ENCODE results near the gene AUH. TPM values are rescaled to one million over a fixed set of nuclear protein-coding genes. Genes with fewer than 3 reads are reported as not detected.

Gene AUH
- total RNA-seq, 2 experiments from 2014 or later, result 16.9 to 24.5 TPM

- intact Hi-C loops (cut with micrococcal nuclease; ENCODE audit: unreplicated experiment), result no loop called here
- CTCF ChIA-PET (ENCODE audit: unreplicated experiment), result no interaction called here
These were observed 91.7 kb downstream of the AUH start for GRCh38 chr9:91269907-91270491.

GRCh38 chr9:91266448-91266847, 95.3 kb downstream of the AUH start:
- no peak for DNase-seq (ENCODE audit: low spot score)
- no peak overlapping the region for H3K4me3 ChIP-seq (ENCODE audit: low read depth, low read length, poor library complexity, severe bottlenecking)
- BruUV-seq (replicated peaks), result no TSS peak
- H3K9me2 ChIP-seq (ENCODE audit: insufficient read depth, low read length), result no peaks in the 10 kb centered on the region
- no peak overlapping the region for H3K4me2 ChIP-seq (ENCODE audit: low read length)
- no peak overlapping the region for H2AFZ ChIP-seq (ENCODE audit: low read length)
- no peaks in the 10 kb centered on the region for H4K20me1 ChIP-seq (ENCODE audit: insufficient read depth, low read length)
- ChIA-PET POLR2A (no interaction called here), CTCF (ENCODE audit: unreplicated experiment) (no interaction called here)
- no peaks in the 10 kb centered on the region for H3K4me1 ChIP-seq (ENCODE audit: insufficient read depth, low read length, poor library complexity, severe bottlenecking)
- TF ChIP-seq CTCF (conservative IDR thresholded peaks at IDR 0.05; ENCODE audit: low read length) (no peak), EZH2phosphoT487 (IDR thresholded peaks at IDR 0.05; ENCODE audit: borderline replicate concordance, low read depth, low read length) (no peak)
- peaks cover 10% of the 10 kb centered on the region; the same call in 1 of the 2 replicates for H3K9me3 ChIP-seq (ENCODE audit: low read length)
- no peak overlapping the region for H3K27ac ChIP-seq (ENCODE audit: low read depth, low read length, poor library complexity, severe bottlenecking)
- H3K36me3 ChIP-seq (ENCODE audit: insufficient read depth, low read length), result no peaks in the 10 kb centered on the region; the same call in 1 of the 2 replicates
- intact Hi-C loops (cut with micrococcal nuclease; ENCODE audit: unreplicated experiment), result no loop called here
- no peaks in the 10 kb centered on the region for H3K79me2 ChIP-seq (ENCODE audit: insufficient read depth, low read depth, low read length)

More at GRCh38 chr9:91269907-91270491, 91.7 kb downstream of the AUH start:
- H3K9me2 ChIP-seq (ENCODE audit: insufficient read depth, low read length), result no peaks in the 10 kb centered on the region
- H3K4me2 ChIP-seq (ENCODE audit: low read length), result no peak overlapping the region
- no peak overlapping the region for H3K27ac ChIP-seq (ENCODE audit: low read depth, low read length, poor library complexity, severe bottlenecking)
- H4K20me1 ChIP-seq (ENCODE audit: insufficient read depth, low read length), result no peaks in the 10 kb centered on the region
- no peaks in the 10 kb centered on the region for H3K36me3 ChIP-seq (ENCODE audit: insufficient read depth, low read length)
- no peak for DNase-seq (ENCODE audit: low spot score)
- POLR2A ChIA-PET, result no interaction called here
- peaks cover 25% of the 10 kb centered on the region for H3K4me1 ChIP-seq (ENCODE audit: insufficient read depth, low read length, poor library complexity, severe bottlenecking)
- H3K9me3 ChIP-seq (ENCODE audit: low read length), result no peaks in the 10 kb centered on the region
- H3K79me2 ChIP-seq (ENCODE audit: insufficient read depth, low read depth, low read length), result no peaks in the 10 kb centered on the region
- BruUV-seq (replicated peaks), result no TSS peak
- TF ChIP-seq CTCF (conservative IDR thresholded peaks at IDR 0.05; ENCODE audit: low read length) (no peak), EZH2phosphoT487 (IDR thresholded peaks at IDR 0.05; ENCODE audit: borderline replicate concordance, low read depth, low read length) (no peak)
- H3K4me3 ChIP-seq (ENCODE audit: low read depth, low read length, poor library complexity, severe bottlenecking), result no peak overlapping the region
- no peak overlapping the region for H2AFZ ChIP-seq (ENCODE audit: low read length)

- intact Hi-C loops (cut with micrococcal nuclease; ENCODE audit: unreplicated experiment), result no loop called here
- BruUV-seq (replicated peaks), result no TSS peak
- H3K36me3 ChIP-seq (ENCODE audit: insufficient read depth, low read length), result no peaks in the 10 kb centered on the region; the same call in 1 of the 2 replicates
- no peaks in the 10 kb centered on the region for H3K4me1 ChIP-seq (ENCODE audit: insufficient read depth, low read length, poor library complexity, severe bottlenecking)
- H3K9me2 ChIP-seq (ENCODE audit: insufficient read depth, low read length), result no peaks in the 10 kb centered on the region
- TF ChIP-seq CTCF (conservative IDR thresholded peaks at IDR 0.05; ENCODE audit: low read length) (no peak), EZH2phosphoT487 (IDR thresholded peaks at IDR 0.05; ENCODE audit: borderline replicate concordance, low read depth, low read length) (no peak)
- H4K20me1 ChIP-seq (ENCODE audit: insufficient read depth, low read length), result no peaks in the 10 kb centered on the region
- no peak for DNase-seq (ENCODE audit: low spot score)
- H3K27ac ChIP-seq (ENCODE audit: low read depth, low read length, poor library complexity, severe bottlenecking), result no peak overlapping the region
- no peak overlapping the region for H3K4me2 ChIP-seq (ENCODE audit: low read length)
- H2AFZ ChIP-seq (ENCODE audit: low read length), result no peak overlapping the region
- POLR2A ChIA-PET, result interaction anchor here (0.6 to 1.1 kb wide), 4 partner anchors 8 to 1141 kb away, joined by 4 to 5 read pairs (median 4); no protein-coding TSS in a partner anchor
- H3K79me2 ChIP-seq (ENCODE audit: insufficient read depth, low read depth, low read length), result no peaks in the 10 kb centered on the region
- CTCF ChIA-PET (ENCODE audit: unreplicated experiment), result no interaction called here
- H3K9me3 ChIP-seq (ENCODE audit: low read length), result peaks cover 10% of the 10 kb centered on the region; the same call in 1 of the 2 replicates
- no peak overlapping the region for H3K4me3 ChIP-seq (ENCODE audit: low read depth, low read length, poor library complexity, severe bottlenecking)
These were observed 96.2 kb downstream of the AUH start for GRCh38 chr9:91265514-91265913.
